Fibroblast of skin of right biceps (primary cell): Measurements from ENCODE around the gene TXNDC11.
"Not testable (repeated sequence)": the region's sequence is repeated elsewhere in the genome, so short reads cannot be mapped to it uniquely, and the experiment has no call there.

Experiments
- DNase-seq: peaks from one replicate; pipeline ENCODE4 v3.0.0-alpha.2; 2013

TXNDC11 gene, protein sequence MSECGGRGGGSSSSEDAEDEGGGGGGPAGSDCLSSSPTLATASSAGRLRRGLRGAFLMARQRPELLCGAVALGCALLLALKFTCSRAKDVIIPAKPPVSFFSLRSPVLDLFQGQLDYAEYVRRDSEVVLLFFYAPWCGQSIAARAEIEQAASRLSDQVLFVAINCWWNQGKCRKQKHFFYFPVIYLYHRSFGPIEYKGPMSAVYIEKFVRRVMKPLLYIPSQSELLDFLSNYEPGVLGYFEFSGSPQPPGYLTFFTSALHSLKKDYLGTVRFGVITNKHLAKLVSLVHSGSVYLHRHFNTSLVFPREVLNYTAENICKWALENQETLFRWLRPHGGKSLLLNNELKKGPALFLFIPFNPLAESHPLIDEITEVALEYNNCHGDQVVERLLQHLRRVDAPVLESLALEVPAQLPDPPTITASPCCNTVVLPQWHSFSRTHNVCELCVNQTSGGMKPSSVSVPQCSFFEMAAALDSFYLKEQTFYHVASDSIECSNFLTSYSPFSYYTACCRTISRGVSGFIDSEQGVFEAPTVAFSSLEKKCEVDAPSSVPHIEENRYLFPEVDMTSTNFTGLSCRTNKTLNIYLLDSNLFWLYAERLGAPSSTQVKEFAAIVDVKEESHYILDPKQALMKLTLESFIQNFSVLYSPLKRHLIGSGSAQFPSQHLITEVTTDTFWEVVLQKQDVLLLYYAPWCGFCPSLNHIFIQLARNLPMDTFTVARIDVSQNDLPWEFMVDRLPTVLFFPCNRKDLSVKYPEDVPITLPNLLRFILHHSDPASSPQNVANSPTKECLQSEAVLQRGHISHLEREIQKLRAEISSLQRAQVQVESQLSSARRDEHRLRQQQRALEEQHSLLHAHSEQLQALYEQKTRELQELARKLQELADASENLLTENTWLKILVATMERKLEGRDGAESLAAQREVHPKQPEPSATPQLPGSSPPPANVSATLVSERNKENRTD

GRCh38 chr16:11742536-11743307 lies at the start of gene TXNDC11:
TXNDC11 (minus strand) TSS chr16:11742857; CDS start chr16:11742730, 127 bp downstream.
- peak; percentile 98 for DNase-seq

GRCh38 chr16:11791144-11791828 lies 48.6 kb upstream of the TXNDC11 start:
- no peak for DNase-seq

DNA sequence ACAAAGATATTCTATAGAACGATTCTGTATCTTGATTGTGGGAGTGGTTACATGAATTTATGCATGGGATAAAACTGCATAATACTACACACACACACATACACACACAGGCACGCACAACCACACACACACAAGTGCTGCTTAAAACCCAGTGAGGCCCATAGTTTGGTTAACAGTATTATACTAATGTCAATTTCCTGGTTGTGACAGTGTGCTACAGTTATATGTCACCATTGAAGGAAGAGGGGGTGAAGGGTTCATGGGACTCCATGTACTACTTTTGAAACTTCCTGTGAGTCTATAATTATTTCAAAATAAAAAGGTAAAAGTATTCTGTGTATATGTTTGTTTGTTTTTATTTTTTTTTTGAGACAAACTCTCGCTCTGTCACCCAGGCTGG lies 46.3 kb upstream of the TXNDC11 start:
- no peak for DNase-seq

DNA sequence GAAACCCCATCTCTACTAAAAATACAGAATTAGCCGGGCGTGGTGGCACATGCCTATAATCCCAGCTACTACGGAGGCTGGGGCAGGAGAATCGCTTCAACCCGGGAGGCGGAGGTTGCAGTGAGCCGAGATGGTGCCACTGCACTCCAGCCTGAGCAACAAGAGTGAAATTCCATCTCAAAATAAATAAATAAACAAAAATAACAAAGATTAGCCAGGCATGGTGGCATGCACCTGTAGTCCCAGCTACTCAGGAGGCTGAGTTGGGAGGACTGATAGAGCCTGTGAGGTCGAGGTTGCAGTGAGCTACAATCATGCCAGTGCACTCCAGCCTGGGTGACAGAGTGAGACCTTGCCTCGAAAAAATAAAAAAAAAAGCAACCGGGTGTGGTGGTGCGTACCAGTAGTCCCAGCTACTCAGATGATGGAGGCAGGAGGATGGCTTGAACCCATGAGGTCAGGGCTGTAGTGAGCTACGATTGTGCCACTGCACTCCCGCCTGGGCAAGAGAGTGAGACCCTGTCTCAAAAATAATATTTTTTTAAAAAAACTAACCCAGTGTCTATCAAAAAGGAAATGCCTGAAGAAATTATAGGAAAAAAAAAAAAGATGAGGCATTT lies 42.4 kb upstream of the TXNDC11 start:
- not testable (repeated sequence) for DNase-seq

- not testable (repeated sequence) for DNase-seq
Observed at GRCh38 chr16:11784381-11784780, 41.7 kb upstream of the TXNDC11 start.

GRCh38 chr16:11784038-11784369 lies 41.3 kb upstream of the TXNDC11 start:
- DNase-seq = peak; percentile 37

GRCh38 chr16:11783319-11784037 lies 40.8 kb upstream of the TXNDC11 start:
- DNase-seq = peak; percentile 69

DNA sequence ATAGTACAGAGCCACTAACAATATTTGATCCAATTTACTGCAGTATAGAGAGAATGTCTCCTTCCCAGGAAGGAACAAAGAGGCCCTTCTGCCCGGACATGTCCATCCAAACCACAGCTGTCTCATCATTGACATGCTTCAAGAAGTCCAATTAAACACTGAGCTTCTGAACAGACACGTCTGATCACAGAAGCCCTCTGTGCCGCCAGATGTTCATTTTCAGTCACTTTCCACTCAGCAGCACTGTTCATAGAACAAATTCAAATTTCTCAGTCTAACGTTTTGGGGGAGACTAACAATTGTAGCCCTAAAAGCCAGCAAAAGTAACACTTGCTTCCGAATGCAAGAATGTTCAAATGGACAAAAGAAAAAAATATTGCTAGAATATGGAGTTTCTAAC lies 39.1 kb upstream of the TXNDC11 start:
- DNase-seq = no peak

DNA sequence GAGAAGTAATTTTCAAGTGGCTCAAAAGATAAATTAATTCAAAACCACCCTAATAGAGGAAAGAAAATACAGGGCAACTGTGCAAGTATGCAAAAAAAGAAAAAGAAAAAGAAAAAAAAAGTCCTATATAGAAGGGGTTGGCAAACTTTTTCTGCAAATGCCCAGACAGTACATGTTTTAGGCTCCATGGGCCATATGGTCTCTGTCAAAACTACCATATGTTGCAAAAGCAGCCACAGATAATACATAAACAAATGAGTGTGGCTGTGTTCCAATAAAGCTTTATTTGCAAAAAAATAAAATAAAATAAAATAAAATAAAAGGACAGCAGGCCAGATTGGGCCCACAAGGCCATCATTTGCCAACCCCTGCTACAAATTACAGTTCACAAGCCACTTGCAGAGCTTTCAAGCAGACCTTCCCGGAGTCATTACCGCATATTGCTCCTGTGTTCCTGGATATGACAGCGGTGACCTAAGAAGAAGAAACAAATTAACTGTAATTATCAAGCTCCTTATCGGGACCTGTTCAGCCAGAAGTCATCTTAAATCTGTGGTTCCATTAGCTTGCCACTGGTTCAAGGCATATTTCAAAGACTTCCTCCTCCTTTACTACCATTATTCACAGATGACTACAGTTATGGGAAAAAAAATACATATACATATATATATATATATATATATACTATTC lies 38.5 kb upstream of the TXNDC11 start:
- no peak for DNase-seq

- DNase-seq = no peak
Observed at GRCh38 chr16:11779074-11779473, 36.4 kb upstream of the TXNDC11 start.

GRCh38 chr16:11774065-11774626 lies 31.5 kb upstream of the TXNDC11 start:
- no peak for DNase-seq

DNA sequence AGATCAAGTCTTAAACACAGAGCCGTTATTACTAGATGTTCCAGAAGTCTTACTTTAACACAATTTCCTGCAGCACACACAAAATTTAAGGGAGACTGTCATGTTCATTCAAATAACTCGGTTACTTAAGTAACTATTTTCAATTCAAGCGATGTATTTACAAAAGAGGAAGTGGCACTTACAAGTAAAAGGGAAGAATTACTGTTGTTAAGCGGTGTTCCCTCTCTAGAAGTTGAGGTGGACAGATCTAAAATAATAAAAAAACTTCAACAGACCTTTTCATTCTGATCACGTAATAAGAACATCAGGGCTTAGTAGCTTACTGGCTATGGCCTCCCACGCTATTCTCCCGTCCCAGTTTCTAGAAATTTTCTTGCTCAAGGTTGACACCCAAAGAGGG lies 26.2 kb upstream of the TXNDC11 start:
- DNase-seq = no peak

GRCh38 chr16:11762431-11762830 lies 19.8 kb upstream of the TXNDC11 start:
- no peak for DNase-seq

- no peak for DNase-seq
Observed at GRCh38 chr16:11759997-11760396, 17.3 kb upstream of the TXNDC11 start.

DNA sequence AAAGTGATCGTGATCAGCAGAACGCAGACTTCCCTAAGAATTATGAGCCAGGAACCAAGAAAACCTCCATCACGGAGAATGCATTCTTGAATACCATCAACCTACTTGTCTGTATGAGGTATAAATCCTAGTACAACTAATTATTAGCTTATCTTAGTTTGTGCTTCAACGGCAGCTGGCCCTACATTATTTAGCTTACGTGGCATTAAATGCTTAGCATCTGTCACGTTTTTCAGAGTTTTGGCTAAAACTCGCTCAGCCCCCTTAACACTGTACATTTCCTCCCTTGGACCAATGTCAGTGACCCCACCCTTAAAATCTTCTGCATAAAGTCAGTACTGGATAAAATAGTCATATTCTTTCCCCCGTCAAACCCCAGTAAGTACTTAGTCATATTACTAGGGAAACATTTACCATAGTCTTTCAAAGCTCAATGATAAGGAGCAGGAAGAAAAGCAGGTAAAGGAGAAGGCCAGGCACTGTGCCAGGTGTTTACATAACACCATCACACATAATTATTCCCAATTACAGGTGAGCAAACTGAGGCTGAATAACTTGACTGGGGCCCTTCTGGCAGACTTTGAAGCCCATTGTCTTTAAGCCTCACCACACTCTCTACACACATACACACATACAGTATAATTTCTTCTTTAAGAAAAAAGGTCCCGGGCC lies 16.6 kb upstream of the TXNDC11 start:
- DNase-seq = no peak

DNA sequence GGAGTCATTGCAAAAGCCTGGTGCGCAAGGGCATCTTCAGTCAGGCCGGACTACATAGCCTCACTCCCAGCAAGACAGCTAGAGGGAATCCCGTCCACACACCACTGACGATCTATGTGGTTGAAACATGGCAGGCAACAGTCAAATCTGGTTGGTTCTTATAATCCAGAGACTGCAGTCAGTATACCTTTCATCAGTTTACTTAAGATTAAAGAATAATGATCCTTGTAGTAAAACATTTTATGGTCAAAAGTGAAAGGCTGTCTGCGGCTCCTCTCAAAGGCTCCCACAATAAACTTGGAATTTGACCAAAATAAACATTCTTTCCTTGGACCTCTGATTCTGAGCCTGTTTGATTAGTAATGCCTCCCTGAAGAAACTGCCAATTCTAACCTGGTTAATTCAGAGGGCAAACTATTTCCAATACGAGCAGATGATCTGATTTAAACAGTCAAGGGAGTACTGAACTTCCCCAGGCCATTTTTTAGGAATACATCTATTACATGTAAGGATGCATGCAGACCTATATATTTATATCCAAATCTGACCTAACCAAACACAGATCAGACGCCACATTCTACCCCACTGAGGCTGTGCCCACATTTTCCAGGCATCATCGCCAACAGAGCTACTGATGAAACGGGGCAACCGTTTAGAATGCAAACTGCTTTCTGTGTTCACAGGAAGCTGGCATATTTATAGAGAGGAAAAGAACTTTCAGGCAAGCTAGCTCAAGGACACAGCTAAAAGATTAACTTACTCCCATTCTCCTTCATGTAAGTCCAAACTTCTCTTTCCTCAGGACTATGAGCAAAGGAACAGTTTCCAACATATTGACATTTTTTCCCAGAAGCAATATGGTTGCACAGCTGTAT lies 15.3 kb upstream of the TXNDC11 start:
- DNase-seq = peak; percentile 43

DNA sequence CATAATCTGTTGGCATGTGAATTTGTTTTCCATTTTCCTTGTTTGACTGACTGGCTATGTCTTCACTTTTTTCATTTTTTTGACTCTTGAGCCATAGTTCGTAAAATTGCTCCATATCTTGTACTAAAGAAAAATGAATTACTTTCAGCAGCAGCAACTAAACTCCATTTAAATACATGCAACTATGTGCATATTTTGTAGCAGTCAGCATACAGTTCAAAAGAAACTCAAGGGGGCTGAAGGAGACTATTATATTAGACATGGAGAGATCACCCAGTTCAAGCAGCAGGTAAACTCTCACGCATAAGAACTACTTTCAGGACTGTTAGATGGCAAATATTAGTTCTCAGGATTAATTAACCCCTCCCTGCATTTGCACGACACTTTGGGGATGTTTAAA lies 13.6 kb upstream of the TXNDC11 start:
- no peak for DNase-seq

DNA sequence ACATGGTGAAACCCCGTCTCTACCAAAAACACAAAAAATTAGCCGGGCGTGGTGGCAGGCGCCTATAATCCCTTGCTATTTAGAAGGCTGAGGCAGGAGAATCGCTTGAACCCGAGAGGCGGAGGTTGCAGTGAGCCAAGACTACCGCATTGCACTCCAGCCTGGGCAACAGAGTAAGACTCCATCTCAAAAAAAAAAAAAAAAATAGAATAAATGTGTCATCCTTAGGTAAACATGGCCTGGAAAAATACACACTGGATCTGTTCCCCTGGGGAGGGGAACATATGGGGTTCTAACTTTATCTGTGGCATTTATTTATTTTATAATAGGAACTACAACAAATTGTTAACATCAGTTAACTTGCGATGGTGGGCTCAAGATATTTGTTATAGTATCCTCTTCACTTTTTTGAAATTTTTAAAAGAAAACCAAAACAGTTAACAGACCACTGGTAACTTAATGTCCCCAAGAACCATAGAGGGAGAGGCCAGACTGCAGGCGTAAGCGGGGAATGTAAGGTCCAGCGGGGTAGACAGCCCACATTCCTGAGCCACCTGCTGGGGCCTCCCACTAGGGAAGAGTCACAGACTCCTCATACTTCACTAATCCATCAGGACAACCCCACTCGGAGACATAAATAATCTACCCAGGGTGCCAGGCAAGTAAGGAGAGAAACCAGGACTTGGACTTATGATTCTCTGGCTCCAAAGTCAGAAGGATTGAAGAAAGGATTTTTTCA lies 12.5 kb upstream of the TXNDC11 start:
- DNase-seq = no peak
